ENCODE data around the gene CIB1.

DNA sequence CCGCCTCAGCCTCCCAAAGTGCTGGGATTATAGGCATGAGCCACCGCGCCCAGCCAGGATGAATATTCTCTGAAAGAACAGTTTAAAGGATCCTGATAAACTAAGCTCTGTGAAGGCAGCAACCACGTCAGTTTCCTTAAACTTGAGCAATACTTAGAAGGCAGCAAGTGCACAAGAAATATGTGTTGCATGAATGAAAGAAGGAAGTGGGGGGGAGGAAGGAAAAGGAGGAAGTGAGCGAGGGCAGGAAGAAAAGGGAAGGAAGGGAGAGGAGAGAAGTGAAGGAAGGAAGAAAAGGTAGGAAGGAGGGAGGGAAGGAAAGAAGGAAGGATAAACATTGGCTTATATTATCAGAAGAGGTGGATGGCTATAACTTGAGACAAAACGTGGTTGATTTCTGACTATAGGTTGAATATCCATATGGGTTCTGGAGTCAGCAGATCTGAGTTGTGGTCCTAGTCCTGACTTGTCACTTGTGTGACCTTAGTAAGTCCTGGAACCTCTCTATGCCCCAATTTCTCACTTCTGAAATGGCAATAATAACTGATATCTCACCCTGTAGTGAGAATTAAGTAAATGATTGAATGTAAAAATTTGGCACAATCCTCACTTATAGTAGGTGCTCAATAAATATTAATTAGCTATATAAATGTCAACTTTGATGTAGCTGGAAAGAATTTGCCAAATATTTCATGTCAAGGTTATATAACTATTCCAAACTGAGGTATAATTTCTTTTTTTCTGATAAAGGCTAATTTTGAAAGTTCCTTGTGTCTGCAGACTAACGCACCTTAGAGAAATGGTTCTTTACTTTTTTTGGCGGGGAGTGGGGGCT lies 44.6 kb downstream of the CIB1 start:
- TF ChIP-seq, protein P1, sequence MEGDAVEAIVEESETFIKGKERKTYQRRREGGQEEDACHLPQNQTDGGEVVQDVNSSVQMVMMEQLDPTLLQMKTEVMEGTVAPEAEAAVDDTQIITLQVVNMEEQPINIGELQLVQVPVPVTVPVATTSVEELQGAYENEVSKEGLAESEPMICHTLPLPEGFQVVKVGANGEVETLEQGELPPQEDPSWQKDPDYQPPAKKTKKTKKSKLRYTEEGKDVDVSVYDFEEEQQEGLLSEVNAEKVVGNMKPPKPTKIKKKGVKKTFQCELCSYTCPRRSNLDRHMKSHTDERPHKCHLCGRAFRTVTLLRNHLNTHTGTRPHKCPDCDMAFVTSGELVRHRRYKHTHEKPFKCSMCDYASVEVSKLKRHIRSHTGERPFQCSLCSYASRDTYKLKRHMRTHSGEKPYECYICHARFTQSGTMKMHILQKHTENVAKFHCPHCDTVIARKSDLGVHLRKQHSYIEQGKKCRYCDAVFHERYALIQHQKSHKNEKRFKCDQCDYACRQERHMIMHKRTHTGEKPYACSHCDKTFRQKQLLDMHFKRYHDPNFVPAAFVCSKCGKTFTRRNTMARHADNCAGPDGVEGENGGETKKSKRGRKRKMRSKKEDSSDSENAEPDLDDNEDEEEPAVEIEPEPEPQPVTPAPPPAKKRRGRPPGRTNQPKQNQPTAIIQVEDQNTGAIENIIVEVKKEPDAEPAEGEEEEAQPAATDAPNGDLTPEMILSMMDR (IDR thresholded peaks at IDR 0.05 in 4 of 5, conservative IDR thresholded peaks at IDR 0.05 in 1 of 5), result no peak
- TF ChIP-seq POLR2A (IDR thresholded peaks at IDR 0.05), result no peak

All from gastrocnemius medialis (tissue), 4 donors.